Stimulated activated CD4-positive, alpha-beta T cell treated with anti-CD3 and anti-CD28 coated beads, Interleukin-2, amount 100 ng/mL, for 4 hours (primary cell): ENCODE results near the gene AMBP.
A peak's percentile ranks its signal among the peaks of the same experiment; 100 is the strongest.
"Not testable (repeated sequence)": the region's sequence is repeated elsewhere in the genome, so short reads cannot be mapped to it uniquely, and the experiment has no call there.

Experiments used
- DNase-seq: peaks from one replicate; pipeline ENCODE4 v3.0.0-alpha.2; 2020; ENCODE audit warnings: low read depth

AMBP gene

DNA sequence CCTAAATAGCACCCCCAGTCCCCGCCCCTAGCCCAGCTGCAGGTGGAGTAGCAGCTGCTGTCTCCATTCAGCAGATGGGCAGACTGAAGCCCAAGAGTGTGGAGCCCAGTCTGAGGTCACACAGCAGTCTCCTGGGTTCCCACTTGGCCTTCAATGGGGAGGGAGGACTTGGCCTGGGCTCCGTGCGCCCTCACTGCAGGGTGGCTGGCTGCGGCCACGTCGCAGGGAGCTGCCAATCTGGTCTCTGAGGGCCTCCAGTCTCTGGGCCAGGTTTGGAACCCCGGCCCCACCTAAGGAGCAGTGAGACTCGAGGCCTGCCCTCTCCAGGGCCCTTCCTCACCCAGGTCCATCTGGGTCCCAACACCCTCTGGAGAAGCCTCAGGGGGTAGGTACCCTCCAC is 13.6 kb upstream of the AMBP start:
- no peak for DNase-seq

DNA sequence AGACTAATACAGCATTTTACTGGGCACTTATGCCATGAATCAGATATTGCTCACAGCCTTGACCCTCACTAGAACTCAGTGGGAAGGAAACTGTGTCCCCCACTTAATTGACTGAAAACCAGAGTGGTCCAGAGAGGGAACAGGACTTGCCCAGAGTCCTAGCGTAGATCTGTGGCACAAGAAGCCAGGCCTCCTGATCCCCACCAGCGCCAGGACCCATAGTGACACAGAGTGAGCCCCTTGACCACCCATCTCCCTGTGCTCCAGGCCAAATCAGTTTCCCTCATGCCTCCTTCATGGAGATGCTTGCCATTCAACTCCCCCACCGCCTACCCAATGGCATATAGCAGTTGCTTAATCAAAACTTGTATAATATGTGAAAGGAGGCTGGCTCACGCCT is 12.7 kb upstream of the AMBP start:
- no peak for DNase-seq

DNA sequence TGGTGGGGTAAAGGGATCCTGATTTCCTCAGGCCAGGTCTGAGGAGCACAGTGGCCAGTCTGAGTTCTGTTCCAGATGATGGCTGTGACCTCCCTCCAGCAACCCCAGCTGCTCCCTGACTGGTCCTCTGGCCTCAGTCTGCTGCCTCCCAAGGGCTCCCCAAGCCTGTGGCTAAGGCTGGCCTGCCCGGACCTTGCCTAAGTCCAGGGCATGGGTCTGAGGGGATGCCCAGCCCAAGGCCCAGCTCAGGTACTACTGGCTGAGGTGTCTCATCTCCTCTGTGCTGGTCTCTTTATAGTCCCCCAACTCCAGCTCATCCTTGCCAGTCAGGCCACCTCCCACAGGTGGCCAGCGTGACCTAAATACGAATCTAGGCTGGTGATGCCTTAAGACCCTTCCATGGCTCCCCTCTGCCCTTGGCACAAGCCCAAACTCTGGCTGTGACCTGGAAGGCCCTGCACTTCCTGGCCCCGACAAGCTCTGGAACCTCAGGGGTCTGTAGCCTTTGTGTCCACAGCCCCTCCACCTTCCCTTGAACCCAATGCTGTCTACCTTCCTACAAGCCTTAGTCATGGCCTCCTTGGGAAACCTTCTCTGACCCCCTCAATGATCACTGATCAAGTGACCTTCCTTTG is 11.2 kb upstream of the AMBP start:
- no peak for DNase-seq

DNA sequence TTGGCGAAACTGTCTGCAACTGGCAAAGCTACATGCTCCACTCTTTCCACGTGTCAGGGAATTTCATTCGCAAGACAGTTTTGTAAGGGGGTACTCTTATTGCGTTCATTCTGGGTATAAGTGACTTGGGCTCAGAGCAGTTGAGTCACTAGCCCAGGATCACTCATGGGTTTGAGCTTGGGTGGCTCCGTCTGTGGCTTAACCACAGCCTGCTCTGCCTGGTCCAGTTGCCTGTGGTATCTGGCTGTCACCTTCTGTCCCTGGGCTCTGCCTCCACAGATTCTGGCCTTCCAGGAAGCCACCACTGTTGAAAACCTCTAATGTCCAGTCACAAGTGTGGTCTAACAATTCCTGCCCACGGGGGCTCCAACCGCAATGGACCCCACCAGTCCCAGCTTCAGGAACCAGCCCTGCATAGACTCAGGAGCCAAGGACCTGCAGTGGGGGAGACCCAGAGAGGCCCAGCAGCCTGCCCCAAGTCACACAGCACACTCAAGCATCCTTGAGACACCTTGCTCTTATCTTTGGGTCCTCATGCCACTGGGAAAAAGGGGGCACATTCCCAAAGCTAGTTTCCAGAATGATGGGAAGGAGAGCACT is 10.6 kb upstream of the AMBP start:
- DNase-seq: no peak

DNA sequence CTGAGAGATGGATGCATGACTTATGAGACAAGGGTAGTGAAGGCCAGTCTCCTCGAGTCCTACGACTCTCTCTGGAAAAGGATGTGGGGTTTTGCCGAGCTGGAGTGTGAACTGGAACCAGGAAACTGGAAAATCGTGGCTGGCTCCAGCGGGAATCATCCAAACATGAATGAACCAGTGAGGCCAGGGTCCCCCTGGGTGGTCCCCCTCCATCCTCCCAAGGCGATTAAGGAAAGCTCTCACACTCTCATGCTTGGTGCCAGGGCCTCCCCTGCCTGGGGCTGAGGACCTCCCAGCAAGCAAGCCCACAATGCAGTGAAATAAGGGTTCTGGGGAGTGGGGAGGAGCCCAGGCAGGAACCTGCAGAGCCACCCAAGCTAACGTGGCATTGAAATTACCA is 9.6 kb upstream of the AMBP start:
- no peak for DNase-seq

DNA sequence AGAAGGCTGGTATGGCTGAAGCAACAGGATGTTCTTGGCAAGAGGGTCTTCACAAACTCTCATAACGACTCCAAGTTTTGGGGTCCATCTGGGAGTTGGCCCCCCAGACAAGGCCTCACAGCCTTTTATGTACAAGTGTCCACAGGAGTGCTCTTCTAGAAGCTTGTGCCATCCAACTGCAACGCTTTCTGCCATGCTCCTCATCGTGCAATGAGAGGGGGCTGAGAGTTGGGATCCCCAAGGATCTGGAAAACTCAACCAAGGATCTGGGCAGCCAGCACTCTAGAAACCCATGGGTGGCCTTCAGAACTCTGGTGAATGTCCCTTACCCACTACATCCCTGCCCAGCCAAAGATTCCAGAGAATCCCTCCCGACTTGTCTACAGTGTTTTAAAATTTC is 8.5 kb upstream of the AMBP start:
- DNase-seq: no peak

DNA sequence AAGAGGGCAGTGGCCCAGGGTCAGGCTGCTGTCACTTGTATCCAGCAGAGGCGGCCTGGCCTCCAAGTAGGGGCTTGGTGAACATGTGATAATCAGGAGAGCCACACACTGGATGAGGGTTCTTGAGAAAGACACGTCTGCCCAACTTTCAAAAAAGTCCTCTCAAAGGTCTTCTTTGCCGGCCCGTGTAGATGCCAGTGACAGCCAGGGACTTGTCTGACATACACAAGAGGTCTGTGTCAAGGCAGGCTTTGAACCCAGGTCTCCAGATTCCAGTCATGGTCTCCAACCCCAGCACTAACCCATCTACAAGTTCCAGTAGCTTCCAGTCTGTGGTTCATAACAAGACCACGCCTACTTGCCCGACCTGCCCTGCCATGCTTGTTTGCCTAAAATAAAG is 7.9 kb upstream of the AMBP start:
- no peak for DNase-seq

DNA sequence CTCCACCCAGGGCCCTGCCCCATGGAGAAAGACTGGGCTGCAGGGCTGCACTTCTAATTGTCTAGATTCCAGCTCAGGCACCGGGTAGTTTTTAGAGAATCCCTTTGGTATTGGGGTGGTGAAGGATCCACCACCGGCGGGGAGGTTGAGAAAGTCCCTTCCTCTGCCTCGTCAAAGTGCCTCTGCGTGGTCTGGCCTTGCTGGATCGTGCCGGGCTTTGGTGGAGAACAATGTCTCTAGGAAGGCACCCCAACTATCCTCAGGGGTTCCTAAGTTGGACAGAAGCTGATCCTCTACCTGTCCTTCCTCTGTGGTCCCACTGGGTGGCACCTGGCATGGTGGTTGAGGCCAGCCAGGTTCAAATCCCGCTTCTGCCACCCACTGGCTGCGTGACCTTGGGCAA is 7.3 kb upstream of the AMBP start:
- no peak for DNase-seq

DNA sequence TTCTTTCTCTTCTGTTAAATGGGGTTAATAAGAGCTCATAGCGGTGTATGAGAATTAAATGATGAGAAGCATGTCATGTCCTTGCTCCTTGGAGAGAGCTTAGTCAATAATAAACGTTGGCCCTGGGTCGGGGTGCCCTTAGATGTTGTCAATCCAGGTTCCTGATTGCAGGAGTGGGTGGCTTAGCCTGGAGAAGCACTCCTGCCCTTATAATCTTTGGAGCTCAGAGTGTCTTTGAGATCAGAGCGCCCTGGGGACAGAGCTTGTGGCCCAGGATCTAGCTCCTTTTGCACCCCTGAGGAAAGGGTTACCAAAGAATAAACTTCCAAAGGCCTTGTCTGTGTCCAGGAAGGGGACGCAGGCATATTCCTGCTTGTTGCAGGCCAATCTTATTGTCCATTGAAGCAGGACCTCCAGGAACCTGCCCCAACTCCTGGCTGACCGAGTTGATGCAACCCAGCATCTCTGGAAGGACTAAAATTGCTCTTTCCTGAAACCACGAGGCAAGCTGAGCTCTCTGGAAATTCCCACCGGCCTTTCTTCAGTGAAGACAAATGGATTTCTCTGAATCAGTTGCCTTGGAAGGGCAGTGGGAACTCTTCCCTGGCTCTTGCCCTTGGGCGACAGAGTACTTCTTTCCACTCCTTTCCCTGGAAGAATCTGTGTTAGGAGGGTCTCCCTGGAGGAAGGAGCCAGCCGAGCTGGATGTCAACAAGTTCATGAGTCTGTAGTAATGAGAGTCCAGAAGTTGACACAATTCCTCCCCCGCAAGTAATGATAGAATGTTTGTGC is 6.4 kb upstream of the AMBP start:
- no peak for DNase-seq

DNA sequence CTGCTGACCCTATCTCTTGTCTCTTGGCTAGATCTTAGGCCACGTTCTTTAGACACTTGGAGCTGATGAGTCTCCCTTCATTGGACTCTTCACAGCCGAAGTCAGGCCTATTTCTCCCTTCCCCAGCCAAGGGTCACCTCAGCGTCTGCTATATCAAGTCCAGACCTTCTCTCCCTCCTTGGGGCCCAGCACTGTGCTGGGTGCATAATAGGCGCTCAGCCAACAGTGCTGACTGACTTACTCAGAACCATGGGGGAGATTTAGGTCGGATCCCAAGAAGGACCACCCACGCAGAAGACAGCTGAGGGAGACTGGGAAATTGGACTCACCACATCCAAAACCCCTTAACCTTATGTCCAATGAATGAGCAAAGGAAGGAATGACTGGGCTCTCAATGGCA is 5.6 kb upstream of the AMBP start:
- no peak for DNase-seq

DNA sequence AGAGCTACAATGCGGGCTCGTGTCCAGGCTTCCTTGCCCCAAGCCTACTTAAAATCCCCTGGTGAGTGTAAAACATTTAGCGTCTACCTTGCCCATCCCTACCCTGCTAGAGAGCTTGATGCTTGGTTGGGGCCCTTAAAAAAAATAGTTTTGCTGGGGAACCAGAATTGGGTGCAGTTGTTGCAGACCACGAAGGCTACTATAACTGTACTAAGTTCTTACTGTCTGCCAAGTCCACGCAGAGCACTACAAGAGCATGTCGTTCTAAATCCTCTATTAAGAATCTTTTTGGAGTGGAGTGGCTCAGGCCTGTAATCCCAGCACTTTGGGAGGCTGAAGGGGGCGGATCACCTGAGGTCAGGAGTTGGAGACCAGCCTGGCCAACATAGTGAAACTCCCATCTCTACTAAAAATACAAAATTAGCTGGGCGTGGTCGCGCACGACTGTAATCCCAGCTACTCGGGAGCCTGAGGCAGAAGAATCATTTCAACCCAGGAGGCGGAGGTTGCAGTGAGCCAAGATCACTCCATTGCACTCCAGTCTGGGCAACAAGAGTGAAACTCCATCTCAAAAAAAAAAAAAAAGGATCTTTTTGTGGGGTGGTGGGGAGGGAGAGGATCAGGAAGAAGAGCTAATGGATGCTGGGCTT is 4.8 kb upstream of the AMBP start:
- DNase-seq: not testable (repeated sequence)

DNA sequence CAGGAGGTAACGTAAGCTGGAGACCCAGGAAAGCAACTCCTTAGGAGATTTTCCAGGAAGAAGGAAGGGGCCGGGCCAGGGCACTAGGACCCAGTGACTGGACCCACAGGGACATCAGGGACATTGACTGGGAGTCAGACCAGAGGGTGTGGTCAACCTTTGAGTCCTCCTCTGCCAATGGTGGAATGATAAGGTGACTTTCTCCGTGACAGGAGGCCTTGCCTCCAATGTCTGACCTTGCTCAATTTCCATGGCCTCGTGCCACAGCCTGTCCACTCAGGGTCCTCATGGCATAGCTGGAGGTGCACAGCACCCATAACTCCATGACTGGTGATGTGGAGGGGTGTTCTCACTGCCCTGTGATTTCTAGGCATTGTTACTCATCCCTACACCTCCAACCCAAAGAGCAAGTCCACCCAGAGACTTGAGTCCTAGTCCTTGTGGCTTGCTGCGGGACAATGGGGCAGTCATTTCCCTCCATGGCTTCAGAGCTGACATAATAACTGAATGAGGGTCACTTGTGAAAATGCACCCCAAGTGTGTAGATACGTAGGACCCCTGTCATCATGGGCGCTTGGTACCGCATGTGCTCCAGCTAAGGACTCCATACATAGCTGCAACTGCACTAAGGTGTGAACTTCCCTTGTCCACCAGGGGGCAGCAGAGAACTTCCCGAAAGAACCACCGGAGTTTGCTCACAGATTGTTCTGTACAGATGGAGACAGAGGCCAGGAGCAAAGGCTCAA is 4.1 kb upstream of the AMBP start:
- DNase-seq: peak; percentile 68

DNA sequence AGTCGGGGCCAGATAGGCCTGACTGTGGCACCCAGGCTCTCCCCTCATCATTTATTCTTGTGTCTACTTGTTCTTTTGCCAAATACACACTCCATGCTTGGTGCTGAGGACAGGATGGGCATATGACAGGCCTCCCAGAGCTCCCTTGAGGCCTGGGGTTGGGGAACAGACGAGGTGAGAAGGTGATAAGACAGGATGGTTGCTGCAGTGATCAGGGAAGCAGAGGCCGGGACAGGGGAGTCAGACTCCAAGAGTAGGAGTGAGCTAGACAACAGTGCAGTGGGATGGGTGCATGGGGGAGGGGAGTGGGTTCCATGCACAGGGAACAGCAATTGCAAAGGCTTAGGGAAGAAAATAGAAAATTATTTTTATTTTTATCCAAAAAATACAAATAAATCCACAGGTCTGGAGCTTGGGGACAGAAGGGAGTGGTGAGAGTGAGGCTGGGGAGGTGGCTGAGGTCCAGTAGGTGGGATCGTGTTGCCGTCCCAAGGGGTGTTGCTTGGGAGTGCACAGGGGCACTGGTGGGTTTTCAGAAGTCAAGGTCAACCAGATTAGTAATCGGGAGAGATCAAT is 3.4 kb upstream of the AMBP start:
- DNase-seq: no peak

DNA sequence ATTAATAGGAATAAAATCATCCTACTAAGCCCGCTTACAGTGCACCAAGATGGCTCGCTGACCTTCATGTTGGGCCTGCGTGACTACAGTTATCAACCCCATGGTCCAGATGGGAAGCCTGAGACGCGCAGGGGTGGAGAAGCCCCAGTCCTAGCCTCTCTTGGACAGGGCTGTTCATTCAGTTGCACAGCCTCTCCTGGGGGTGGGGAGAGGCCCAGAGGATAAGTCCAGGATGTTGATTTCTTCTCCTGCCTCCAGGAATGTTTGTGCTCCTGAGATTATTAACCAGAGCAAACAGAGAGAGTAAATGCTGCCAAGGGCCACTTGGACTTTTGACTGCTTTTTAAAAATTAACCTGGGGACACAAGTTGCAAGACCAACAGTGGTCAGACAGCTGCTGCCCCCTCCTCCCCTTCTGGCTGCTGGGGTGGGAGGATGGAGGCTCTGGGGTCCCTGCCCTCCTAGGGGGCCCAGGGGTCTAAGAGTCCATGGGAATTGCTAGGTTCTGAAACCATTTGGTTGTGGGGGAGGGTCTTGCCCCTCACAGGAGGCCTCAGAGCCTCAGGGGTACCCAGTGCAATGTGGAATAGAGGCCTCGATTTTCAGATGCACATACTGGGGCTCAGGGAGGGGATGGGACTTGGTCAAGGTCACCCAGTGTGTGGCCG is 2.8 kb upstream of the AMBP start:
- no peak for DNase-seq

DNA sequence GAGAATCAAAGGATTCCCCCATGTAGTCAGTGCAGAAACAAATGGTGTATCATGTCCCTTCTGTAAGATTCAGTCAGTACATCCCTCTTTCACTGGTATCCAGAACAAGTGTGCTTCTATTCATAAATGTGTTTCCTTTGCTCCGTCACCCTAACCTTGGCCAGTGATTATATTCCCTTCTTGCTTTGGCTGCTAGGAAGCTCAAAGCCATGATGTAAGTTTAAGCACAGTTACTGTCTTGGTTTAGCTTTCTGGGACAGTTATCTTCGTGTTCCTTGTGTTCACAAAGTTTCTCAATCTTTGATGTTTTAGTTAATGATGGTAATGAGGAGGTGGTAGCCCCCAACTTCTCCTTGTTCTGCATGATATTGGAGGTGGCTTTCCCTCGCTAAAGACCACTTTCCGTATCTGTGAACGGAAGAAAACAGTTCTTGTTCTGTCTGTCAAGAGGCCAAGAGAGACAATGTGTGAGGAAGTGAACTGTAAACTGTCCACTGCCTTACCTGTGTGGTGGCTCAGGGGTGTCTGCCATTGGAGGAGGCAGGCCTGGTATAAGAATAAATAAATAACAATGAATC is 2.2 kb upstream of the AMBP start:
- no peak for DNase-seq

DNA sequence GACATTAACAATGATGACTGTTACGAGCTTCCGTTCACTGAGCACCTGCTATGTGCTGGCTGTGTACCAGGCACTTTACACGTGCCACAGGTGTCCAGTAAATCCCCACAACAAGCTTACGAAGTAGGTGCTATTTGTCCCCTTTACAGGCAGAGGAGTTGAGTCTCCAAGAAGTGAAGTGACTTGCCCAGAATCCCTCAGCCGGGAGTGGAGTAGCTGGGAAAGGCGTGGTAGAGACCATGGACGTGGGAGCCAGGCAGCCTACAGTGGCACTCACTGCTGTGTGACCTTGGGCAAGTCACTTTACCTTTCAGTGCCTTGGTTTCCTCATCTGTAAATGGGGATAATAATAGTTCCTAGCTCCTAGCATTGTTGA is 669 bp upstream of the AMBP start:
- no peak for DNase-seq

DNA sequence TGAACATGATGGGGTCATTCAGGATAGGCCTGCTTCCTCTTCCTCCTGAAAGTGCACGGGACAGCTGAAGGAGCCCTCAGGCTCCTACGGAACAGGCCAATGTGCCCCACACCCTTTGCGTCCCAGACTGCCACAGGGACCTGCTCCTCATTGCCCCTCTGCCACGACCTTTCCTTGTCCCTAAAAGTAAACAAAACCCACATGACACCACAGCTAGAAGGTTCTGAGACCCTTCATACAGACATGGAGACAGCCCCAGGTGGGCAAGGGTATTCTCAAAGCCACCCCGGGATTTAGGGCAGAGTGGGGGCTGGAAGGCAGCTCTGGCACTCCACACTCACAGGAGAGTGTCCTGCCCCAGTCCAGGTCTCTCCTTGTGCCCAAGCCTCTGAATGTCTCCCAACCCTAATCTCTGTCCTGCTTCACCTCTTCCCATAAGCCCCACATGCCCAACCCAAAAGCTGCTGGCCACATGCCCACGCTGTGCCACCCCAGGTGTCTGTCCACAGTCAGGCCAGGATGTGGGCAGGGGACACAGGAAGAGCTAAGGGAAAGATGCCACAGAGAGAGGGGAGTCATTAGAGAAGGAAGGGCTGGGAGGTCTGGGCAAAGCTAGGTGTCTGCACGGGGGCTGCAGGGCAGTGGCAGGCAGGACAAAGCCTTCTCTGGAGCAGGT is 800 bp downstream of the AMBP start:
- no peak for DNase-seq

DNA sequence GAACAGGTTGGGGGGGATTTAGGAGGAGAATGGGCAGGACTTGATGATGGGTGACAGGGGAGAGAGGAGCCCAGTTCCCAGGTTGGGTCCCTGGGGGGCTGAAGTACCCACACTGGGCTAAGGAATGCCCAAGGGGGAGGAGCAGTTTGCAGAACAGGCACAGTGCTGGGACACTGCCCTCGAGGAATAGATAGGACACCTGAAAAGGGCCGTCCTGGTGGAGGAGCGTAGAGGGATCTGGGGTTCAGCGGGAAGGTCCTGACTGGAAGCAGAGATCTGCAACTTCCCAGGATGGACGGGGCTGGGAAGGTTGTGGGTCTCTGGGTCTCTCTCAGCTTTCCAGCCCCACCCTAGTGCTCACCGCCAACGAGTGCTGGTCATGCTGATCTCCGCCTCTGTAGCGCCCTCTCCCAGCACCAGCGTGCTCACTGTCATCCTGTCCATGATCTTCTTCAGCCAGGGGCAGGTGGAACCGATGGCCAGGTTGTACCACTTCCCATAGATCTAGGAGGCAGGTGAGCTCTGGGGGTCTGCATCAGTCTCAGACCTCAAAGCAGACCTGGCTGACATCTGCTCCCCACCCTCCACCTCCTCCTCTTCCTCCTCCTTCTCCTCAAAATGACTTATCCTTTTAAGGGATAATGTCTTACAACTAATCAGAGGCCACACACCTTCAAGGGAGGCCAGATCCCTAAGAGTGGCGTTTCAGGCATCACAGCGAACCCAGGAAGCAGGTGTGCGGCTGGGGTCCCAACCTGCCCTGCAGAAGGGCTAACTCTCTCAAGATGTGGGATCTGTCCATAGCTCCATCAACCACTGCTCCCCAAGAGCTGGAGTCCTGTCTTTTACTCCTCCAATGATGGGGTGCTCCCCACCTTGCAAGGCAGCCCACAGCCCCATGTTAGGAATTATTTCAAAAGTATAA is 1.6 kb downstream of the AMBP start:
- no peak for DNase-seq

DNA sequence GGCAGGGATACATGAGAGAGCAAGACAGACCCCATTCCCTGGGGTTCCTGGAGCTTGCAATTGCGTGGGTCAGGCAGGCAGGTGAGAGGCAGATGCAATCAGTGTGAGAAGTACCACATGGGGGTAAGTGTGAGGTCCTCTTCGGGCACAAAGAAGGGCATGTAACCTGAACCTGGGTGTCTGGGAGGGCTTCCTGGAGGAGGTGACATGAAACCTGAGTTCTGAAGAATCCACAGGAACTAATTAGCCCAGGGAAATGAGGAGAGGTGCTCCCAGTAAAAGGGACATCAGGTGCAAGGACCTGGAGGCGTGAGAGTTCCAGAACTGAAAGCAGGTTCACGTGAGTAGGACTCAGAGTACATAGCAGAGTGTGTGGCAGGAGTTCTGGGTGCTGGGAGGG is 2.5 kb downstream of the AMBP start:
- DNase-seq: no peak
